H9 (cell line): ENCODE data around the gene ROBO4. TPM values are rescaled to one million over a fixed set of nuclear protein-coding genes. Genes with fewer than 3 reads are reported as not detected.
A peak's percentile ranks its signal among the peaks of the same experiment; 100 is the strongest.

Source experiments
- DNase-seq: peaks from one replicate; pipeline ENCODE4 v3.0.0-alpha.2; 2017
- H2AFZ ChIP-seq: one replicate; pipeline ENCODE4 v1.6.1; 2013; ENCODE audit warnings: mild to moderate bottlenecking, low read length, control low read depth, moderate library complexity
- H2AK5ac ChIP-seq: 2 replicates; pipeline ENCODE4 v1.6.1; 2013; ENCODE audit warnings: low read length, control low read depth, mixed read lengths; ENCODE audit not compliant: insufficient read length
- H2BK120ac ChIP-seq: one replicate; pipeline ENCODE4 v1.6.1; 2013; ENCODE audit warnings: low read depth, mild to moderate bottlenecking, low read length, control low read depth, inconsistent platforms; ENCODE audit not compliant: poor library complexity, severe bottlenecking
- H2BK12ac ChIP-seq: 2 replicates; pipeline ENCODE4 v1.6.1; 2013; ENCODE audit warnings: low read length, control low read depth, mixed read lengths, low read depth; ENCODE audit not compliant: insufficient read length
- H2BK15ac ChIP-seq: 2 replicates; pipeline ENCODE4 v1.6.1; 2013; ENCODE audit warnings: low read depth, low read length, control low read depth
- H2BK20ac ChIP-seq: one replicate; pipeline ENCODE4 v1.6.1; 2013; ENCODE audit warnings: low read depth, mild to moderate bottlenecking, low read length, control low read depth, inconsistent platforms; ENCODE audit not compliant: poor library complexity, severe bottlenecking
- H2BK5ac ChIP-seq: 2 replicates; pipeline ENCODE4 v1.6.1; 2013; ENCODE audit warnings: low read length, control low read depth, mixed read lengths; ENCODE audit not compliant: insufficient read length
- H3K14ac ChIP-seq: 2 replicates; pipeline ENCODE4 v1.6.1; 2013; ENCODE audit warnings: low read length, control low read depth; ENCODE audit not compliant: insufficient read depth
- H3K18ac ChIP-seq: 2 replicates; pipeline ENCODE4 v1.6.1; 2013; ENCODE audit warnings: low read depth, mild to moderate bottlenecking, mixed read lengths, low read length, control low read depth; ENCODE audit not compliant: insufficient read length
- H3K23ac ChIP-seq: 2 replicates; pipeline ENCODE4 v1.6.1; 2013; ENCODE audit warnings: low read length, control low read depth, mixed read lengths, low read depth; ENCODE audit not compliant: insufficient read length
- H3K23me2 ChIP-seq: 2 replicates; pipeline ENCODE4 v1.6.1; 2013; ENCODE audit warnings: low read depth, mild to moderate bottlenecking, mixed read lengths, low read length, control low read depth; ENCODE audit not compliant: insufficient read length, poor library complexity, severe bottlenecking
- H3K27ac ChIP-seq: 2 replicates; pipeline ENCODE4 v1.5.1; 2013; ENCODE audit warnings: low read length, control low read depth, mixed read lengths, low read depth; ENCODE audit not compliant: insufficient read length
- H3K27me3 ChIP-seq: 2 replicates; pipeline ENCODE4 v1.6.1; 2013; ENCODE audit warnings: low read length, control low read depth, inconsistent platforms; ENCODE audit not compliant: insufficient read depth
- H3K4ac ChIP-seq: 2 replicates; pipeline ENCODE4 v1.6.1; 2013; ENCODE audit warnings: low read depth, mild to moderate bottlenecking, control low read depth, inconsistent platforms, low read length, moderate library complexity
- H3K4me1 ChIP-seq: 2 replicates; pipeline ENCODE4 v1.6.1; 2013; ENCODE audit warnings: low read length, control low read depth, inconsistent platforms; ENCODE audit not compliant: insufficient read depth
- H3K4me2 ChIP-seq: 2 replicates; pipeline ENCODE4 v1.6.1; 2013; ENCODE audit warnings: low read length, control low read depth, mixed read lengths; ENCODE audit not compliant: insufficient read length, insufficient read depth
- H3K56ac ChIP-seq: 2 replicates; pipeline ENCODE4 v1.6.1; 2013; ENCODE audit warnings: low read depth, mild to moderate bottlenecking, mixed read lengths, low read length, control low read depth; ENCODE audit not compliant: insufficient read length
- H3K79me1 ChIP-seq: 2 replicates; pipeline ENCODE4 v1.6.1; 2013; ENCODE audit warnings: low read depth, mild to moderate bottlenecking, moderate library complexity, low read length, control low read depth, inconsistent platforms; ENCODE audit not compliant: insufficient read depth, poor library complexity, severe bottlenecking
- H3K79me2 ChIP-seq: 2 replicates; pipeline ENCODE4 v1.6.1; 2013; ENCODE audit warnings: low read length, control low read depth, inconsistent platforms; ENCODE audit not compliant: insufficient read depth
- H3K9ac ChIP-seq: 2 replicates; pipeline ENCODE4 v1.6.1; 2013; ENCODE audit warnings: low read length, control low read depth, mixed read lengths; ENCODE audit not compliant: insufficient read length; ENCODE audit errors: extremely low read depth
- H3K9me3 ChIP-seq: one replicate; pipeline ENCODE4 v1.6.1; 2013; ENCODE audit warnings: low read depth, low read length, inconsistent platforms; ENCODE audit not compliant: control insufficient read depth
- H3T11ph ChIP-seq: one replicate; pipeline ENCODE4 v1.6.1; 2013; ENCODE audit warnings: mild to moderate bottlenecking, low read length, control low read depth, inconsistent platforms
- H4K20me1 ChIP-seq: one replicate; pipeline ENCODE4 v1.6.1; 2013; ENCODE audit not compliant: control insufficient read depth, insufficient read length, insufficient read depth
- H4K5ac ChIP-seq: 2 replicates; pipeline ENCODE4 v1.6.1; 2013; ENCODE audit warnings: low read depth, mild to moderate bottlenecking, mixed read lengths, low read length, control low read depth; ENCODE audit not compliant: insufficient read length
- H4K8ac ChIP-seq: replicated peaks from 2 replicates; pipeline ENCODE4 v1.6.1; 2013; ENCODE audit warnings: low read length, control low read depth, mixed read lengths, low read depth; ENCODE audit not compliant: insufficient read length
- H4K91ac ChIP-seq: 2 replicates; pipeline ENCODE4 v1.6.1; 2013; ENCODE audit warnings: low read depth, mild to moderate bottlenecking, moderate library complexity, mixed read lengths, low read length, control low read depth; ENCODE audit not compliant: insufficient read length
- H3K27ac Mint-ChIP-seq, 3 experiments: 2 replicates in 2 of 3; 3 replicates in 1 of 3; pipeline ENCODE4 v1.8.0; 2020 to 2021; ENCODE audit warnings: mixed read lengths in 3 of 3, mild to moderate bottlenecking in 1 of 3, moderate library complexity in 1 of 3
- H3K27me3 Mint-ChIP-seq: 2 replicates; pipeline ENCODE4 v1.8.0; 2021; ENCODE audit warnings: low read depth, mild to moderate bottlenecking, moderate library complexity, mixed read lengths
- H3K36me3 Mint-ChIP-seq, 3 experiments: 2 replicates in 2 of 3; 3 replicates in 1 of 3; pipeline ENCODE4 v1.8.0; 2020 to 2021; ENCODE audit warnings: low read depth in 3 of 3, mixed read lengths in 3 of 3; ENCODE audit not compliant: insufficient read depth in 1 of 3
- H3K4me1 Mint-ChIP-seq, 2 experiments: 2 replicates each; pipeline ENCODE4 v1.8.0; 2020; ENCODE audit warnings: mixed read lengths in 2 of 2
- H3K4me3 Mint-ChIP-seq, 2 experiments: 2 replicates in 1 of 2; 3 replicates in 1 of 2; pipeline ENCODE4 v1.8.0; 2020 to 2021; ENCODE audit warnings: mild to moderate bottlenecking in 2 of 2, mixed read lengths in 2 of 2, moderate library complexity in 1 of 2
- H3K9me3 Mint-ChIP-seq, 2 experiments: 2 replicates in 1 of 2; 3 replicates in 1 of 2; pipeline ENCODE4 v1.8.0; 2020; ENCODE audit warnings: mild to moderate bottlenecking in 2 of 2, mixed read lengths in 2 of 2, moderate library complexity in 1 of 2
- WGBS: extraction: QIAGEN DNeasy Blood & Tissue Kit; methylation state at CpG from one replicate; pipeline ENCODE4 v1.1.7; 2013; ENCODE audit warnings: missing lambda C conversion rate, low lambda C conversion rate, mixed read lengths; ENCODE audit not compliant: insufficient read length; ENCODE audit errors: extremely low coverage; 5-methylcytosine and 5-hydroxymethylcytosine counted together
- total RNA-seq: library from RNA; stranded (reverse); gene quantifications from 2 replicates; pipeline ENCODE4 v1.2.1, GENCODE V29; 2021
- TF ChIP-seq, protein P1 (sequence below): fragments of 200-600 bp; sonication (generic); conservative IDR thresholded peaks from 3 replicates; pipeline ENCODE4 v1.8.0; 2021; ENCODE audit warnings: antibody characterized with exemption, mild to moderate bottlenecking

ROBO4 gene
- total RNA-seq, 1 experiment from 2014 or later: not detected

DNA sequence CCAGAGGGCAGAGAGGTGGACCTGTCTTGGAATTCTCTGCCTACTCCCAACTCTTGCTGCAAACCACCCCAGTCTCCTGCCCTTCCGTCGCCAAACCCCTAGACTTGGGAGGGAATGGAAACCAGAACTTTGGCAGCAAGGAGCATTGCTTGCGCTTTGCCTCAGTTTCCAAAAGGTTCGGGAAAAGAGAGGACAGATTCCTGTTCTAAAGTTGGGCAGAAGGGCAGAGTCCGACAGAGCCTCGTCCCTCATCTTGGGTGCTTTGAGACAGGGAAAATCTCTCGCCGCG is 32.8 kb downstream of the ROBO4 start:
- no CpG with 5 or more reads among the region's 9 CpGs for WGBS
- no peaks in the 10 kb centered on the region for H3K79me1 ChIP-seq
- Mint-ChIP-seq H3K36me3 (no peaks in the 10 kb centered on the region; a peak in 1 of 7 replicates), H3K27me3 (peaks cover 99% of the 10 kb centered on the region), H3K27ac (no peak overlapping the region), H3K4me3 (peak overlapping the region in 1 of 2 experiments; percentile 73; a peak in 2 of 5 replicates), H3K4me1 (peaks cover 23 to 64% of the 10 kb centered on the region in 2 experiments), H3K9me3 (no peaks in the 10 kb centered on the region; a peak in 3 of 5 replicates)
- no peak overlapping the region for H4K5ac ChIP-seq
- H3K79me2 ChIP-seq: no peaks in the 10 kb centered on the region
- H2BK15ac ChIP-seq: no peak overlapping the region
- H2AK5ac ChIP-seq: no peak overlapping the region
- H2BK12ac ChIP-seq: no peak overlapping the region
- H3K4me1 ChIP-seq: no peaks in the 10 kb centered on the region; the same call in 1 of the 2 replicates
- no peak overlapping the region for H2BK20ac ChIP-seq
- TF ChIP-seq, protein P1, sequence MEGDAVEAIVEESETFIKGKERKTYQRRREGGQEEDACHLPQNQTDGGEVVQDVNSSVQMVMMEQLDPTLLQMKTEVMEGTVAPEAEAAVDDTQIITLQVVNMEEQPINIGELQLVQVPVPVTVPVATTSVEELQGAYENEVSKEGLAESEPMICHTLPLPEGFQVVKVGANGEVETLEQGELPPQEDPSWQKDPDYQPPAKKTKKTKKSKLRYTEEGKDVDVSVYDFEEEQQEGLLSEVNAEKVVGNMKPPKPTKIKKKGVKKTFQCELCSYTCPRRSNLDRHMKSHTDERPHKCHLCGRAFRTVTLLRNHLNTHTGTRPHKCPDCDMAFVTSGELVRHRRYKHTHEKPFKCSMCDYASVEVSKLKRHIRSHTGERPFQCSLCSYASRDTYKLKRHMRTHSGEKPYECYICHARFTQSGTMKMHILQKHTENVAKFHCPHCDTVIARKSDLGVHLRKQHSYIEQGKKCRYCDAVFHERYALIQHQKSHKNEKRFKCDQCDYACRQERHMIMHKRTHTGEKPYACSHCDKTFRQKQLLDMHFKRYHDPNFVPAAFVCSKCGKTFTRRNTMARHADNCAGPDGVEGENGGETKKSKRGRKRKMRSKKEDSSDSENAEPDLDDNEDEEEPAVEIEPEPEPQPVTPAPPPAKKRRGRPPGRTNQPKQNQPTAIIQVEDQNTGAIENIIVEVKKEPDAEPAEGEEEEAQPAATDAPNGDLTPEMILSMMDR: no peak
- no peak overlapping the region for H3K56ac ChIP-seq
- H2AFZ ChIP-seq: no peak overlapping the region
- H3K27me3 ChIP-seq: peaks cover 94% of the 10 kb centered on the region
- no peak overlapping the region for H2BK120ac ChIP-seq
- H4K91ac ChIP-seq: no peak overlapping the region
- no peak overlapping the region for H3T11ph ChIP-seq
- H3K18ac ChIP-seq: no peak overlapping the region
- H4K20me1 ChIP-seq: no peaks in the 10 kb centered on the region
- H3K14ac ChIP-seq: no peak overlapping the region
- H4K8ac ChIP-seq: no peak overlapping the region
- peak overlapping the region; percentile 51 for H3K4me2 ChIP-seq
- H2BK5ac ChIP-seq: no peak overlapping the region
- no peak for DNase-seq
- no peak overlapping the region for H3K9ac ChIP-seq
- peaks cover 3% of the 10 kb centered on the region for H3K23me2 ChIP-seq
- H3K27ac ChIP-seq: no peak overlapping the region
- H3K23ac ChIP-seq: no peak overlapping the region
- no peak overlapping the region for H3K4ac ChIP-seq
- H3K9me3 ChIP-seq: no peaks in the 10 kb centered on the region
